Stimulated activated CD4-positive, alpha-beta T cell treated with anti-CD3 and anti-CD28 coated beads, Interleukin-4, amount 100 ng/mL, for 24 hours (primary cell): ENCODE measurements around the gene ATE1.
"Not testable (repeated sequence)": the region's sequence is repeated elsewhere in the genome, so short reads cannot be mapped to it uniquely, and the experiment has no call there.

Source experiments
- DNase-seq: peaks from one replicate; pipeline ENCODE4 v3.0.0-alpha.2; 2020

The ATE1 gene

GRCh38 chr10:121781101-121781500 is 146.7 kb downstream of the ATE1 start:
- DNase-seq: no peak

GRCh38 chr10:121774813-121775212 is 153.0 kb downstream of the ATE1 start:
- no peak for DNase-seq

- no peak for DNase-seq
Observed at GRCh38 chr10:121774404-121774803, 153.4 kb downstream of the ATE1 start.

GRCh38 chr10:121772884-121773283 is 154.9 kb downstream of the ATE1 start:
- DNase-seq: no peak

- DNase-seq: no peak
Observed at GRCh38 chr10:121772406-121772805, 155.4 kb downstream of the ATE1 start.

- DNase-seq: no peak
Observed at GRCh38 chr10:121771966-121772365, 155.9 kb downstream of the ATE1 start.

GRCh38 chr10:121766426-121766825 is 161.4 kb downstream of the ATE1 start:
- no peak for DNase-seq

- no peak for DNase-seq
Observed at GRCh38 chr10:121765204-121765603, 162.6 kb downstream of the ATE1 start.

- no peak for DNase-seq
Observed at GRCh38 chr10:121764233-121764942, 163.4 kb downstream of the ATE1 start.

GRCh38 chr10:121757241-121757640 is 170.6 kb downstream of the ATE1 start:
- not testable (repeated sequence) for DNase-seq

GRCh38 chr10:121755496-121755895 is 172.3 kb downstream of the ATE1 start:
- not testable (repeated sequence) for DNase-seq

GRCh38 chr10:121754666-121755065 is 173.2 kb downstream of the ATE1 start:
- DNase-seq: no peak

- peak; percentile 12 for DNase-seq
Observed at GRCh38 chr10:121753726-121754476, 173.9 kb downstream of the ATE1 start.

- no peak for DNase-seq
Observed at GRCh38 chr10:121751191-121751760, 176.6 kb downstream of the ATE1 start.

- DNase-seq: no peak
Observed at GRCh38 chr10:121747163-121747775, 180.6 kb downstream of the ATE1 start.

- DNase-seq: no peak
Observed at GRCh38 chr10:121741248-121741792, 186.5 kb downstream of the ATE1 start.

GRCh38 chr10:121740069-121740468 is 187.8 kb downstream of the ATE1 start:
- DNase-seq: no peak

GRCh38 chr10:121739114-121739513 is 188.7 kb downstream of the ATE1 start:
- no peak for DNase-seq

GRCh38 chr10:121736315-121737130 is 191.3 kb downstream of the ATE1 start:
- no peak for DNase-seq

- DNase-seq: no peak
Observed at GRCh38 chr10:121735263-121735662, 192.6 kb downstream of the ATE1 start.

- peak; percentile 14 for DNase-seq
Observed at GRCh38 chr10:121734589-121735045, 193.2 kb downstream of the ATE1 start.
